ENCODE measurements around the gene CALML5. TPM values are rescaled to one million over a fixed set of nuclear protein-coding genes. Genes with fewer than 3 reads are reported as not detected.
A peak's percentile ranks its signal among the peaks of the same experiment; 100 is the strongest.

Gene CALML5
- total RNA-seq, 1 donor, result not detected

DNA sequence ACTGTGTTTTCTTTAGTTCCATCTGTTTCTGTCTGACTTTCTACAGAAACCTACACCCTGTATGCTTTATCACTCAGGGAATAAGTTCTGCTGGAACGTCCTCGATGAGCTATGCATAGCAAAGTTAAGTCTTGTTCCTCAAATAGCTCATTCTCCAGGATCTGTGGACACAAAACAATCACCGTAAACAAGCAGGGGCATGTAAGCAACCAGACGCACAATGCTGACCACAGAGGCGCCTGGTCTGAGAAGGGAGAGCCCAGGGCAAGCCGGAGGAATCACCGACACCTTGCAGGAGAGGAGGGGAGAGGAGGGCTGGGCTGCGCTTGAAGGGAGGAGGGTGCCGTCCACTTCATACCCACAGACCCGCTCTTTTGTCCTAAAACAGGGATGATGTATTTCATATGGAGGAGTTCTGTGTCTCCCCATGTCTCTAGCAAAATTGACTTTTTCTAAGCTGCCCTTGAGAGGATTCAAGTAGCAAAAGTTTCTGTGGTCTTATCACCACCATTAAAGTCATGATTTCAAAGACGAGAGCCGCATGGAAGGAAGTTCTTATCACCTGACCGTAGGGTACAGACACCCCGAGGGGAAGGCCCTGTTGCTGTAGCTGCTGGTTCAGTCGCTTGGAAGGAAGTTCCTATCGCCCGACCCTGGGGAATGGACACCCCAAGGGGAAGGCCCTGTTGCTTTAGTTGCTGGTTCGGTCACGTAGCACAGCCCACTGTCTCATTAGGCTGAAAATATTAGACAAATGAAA, 39.7 kb upstream of the CALML5 start:
- no peak overlapping the region for H3K4me3 ChIP-seq (ENCODE audit: low read depth, low read length)
- TF ChIP-seq, protein P1, sequence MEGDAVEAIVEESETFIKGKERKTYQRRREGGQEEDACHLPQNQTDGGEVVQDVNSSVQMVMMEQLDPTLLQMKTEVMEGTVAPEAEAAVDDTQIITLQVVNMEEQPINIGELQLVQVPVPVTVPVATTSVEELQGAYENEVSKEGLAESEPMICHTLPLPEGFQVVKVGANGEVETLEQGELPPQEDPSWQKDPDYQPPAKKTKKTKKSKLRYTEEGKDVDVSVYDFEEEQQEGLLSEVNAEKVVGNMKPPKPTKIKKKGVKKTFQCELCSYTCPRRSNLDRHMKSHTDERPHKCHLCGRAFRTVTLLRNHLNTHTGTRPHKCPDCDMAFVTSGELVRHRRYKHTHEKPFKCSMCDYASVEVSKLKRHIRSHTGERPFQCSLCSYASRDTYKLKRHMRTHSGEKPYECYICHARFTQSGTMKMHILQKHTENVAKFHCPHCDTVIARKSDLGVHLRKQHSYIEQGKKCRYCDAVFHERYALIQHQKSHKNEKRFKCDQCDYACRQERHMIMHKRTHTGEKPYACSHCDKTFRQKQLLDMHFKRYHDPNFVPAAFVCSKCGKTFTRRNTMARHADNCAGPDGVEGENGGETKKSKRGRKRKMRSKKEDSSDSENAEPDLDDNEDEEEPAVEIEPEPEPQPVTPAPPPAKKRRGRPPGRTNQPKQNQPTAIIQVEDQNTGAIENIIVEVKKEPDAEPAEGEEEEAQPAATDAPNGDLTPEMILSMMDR (IDR thresholded peaks at IDR 0.05; ENCODE audit: insufficient read depth, low read depth, low read length), result no peak
- peak; percentile 60 for DNase-seq (ENCODE audit: low read depth)

DNA sequence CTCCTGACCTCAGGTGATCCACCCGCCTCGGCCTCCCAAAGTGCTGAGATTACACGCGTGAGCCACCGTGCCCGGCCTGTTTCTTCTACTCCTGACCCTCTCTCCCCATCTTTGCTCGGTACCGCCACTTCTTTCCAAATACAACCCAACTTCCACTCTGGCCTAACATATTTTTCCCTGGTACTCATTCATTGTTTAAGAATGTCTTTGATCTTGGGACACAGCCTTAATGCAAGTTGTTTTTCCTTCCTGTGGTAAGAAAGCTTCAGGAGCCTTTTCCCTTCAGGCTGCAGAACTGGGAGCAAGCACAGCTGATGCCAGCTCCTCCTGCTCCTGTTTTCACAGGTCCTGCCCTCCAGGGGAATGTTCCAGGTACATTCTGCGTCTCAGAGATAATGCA, 39.1 kb upstream of the CALML5 start:
- TF ChIP-seq, protein P1 (IDR thresholded peaks at IDR 0.05; ENCODE audit: insufficient read depth, low read depth, low read length), result no peak
- DNase-seq (ENCODE audit: low read depth), result peak; percentile 61

DNA sequence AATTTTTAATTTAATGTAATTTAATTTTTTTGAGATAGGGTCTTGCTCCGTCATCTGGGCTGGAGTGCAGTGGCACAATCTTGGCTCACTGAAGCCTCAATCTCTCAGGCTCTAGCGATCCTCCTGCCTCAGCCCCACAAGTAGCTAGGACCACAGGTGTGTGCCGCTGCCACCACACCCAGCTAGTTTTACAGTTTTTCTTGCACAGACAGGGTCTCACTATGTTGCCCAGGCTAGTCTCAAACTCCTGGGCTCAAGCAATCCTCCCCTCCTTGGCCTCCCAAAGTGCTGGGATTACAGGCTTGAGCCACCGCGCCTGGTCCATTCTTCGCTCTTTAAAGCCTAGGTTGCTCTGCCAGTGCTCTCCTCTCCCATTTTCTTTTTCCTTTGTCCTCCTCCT, 38.3 kb upstream of the CALML5 start:
- TF ChIP-seq, protein P1 (IDR thresholded peaks at IDR 0.05; ENCODE audit: insufficient read depth, low read depth, low read length), result no peak
- no peak overlapping the region for H3K4me3 ChIP-seq (ENCODE audit: low read depth, low read length)
- DNase-seq (ENCODE audit: low read depth), result no peak

More for the DNA sequence above, 39.1 kb upstream of the CALML5 start:
- no peak overlapping the region for H3K4me3 ChIP-seq (ENCODE audit: low read depth, low read length)

DNA sequence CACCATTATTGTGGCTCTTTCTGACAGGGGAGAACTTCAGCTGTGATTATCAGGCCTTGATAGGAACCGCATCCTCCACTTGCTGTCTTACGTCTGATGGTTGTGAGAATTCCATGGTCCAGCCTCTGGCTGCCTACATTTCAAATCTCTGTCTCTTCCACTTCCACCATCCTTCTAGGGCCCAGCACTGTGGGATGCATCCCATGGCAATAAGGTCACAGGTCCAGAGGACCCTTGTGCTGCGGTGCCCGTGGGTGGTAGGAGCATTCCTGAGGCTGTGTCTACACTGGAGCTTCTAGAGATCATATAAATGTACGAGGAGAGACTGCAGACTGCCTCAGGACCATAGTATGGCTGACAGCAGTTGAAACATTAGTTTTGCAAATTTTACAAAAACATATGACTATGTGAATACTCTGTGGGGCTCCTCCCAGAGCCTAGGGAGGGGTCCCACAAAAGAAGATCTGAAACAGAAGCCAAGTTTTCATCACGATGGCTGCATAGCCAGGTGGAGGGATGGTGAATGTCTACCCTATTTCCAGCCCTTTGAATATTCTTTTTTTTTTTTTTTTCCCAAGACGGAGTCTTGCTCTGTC, 37.2 kb upstream of the CALML5 start:
- TF ChIP-seq, protein P1 (IDR thresholded peaks at IDR 0.05; ENCODE audit: insufficient read depth, low read depth, low read length), result no peak
- DNase-seq (ENCODE audit: low read depth), result no peak
- no peak overlapping the region for H3K4me3 ChIP-seq (ENCODE audit: low read depth, low read length)

DNA sequence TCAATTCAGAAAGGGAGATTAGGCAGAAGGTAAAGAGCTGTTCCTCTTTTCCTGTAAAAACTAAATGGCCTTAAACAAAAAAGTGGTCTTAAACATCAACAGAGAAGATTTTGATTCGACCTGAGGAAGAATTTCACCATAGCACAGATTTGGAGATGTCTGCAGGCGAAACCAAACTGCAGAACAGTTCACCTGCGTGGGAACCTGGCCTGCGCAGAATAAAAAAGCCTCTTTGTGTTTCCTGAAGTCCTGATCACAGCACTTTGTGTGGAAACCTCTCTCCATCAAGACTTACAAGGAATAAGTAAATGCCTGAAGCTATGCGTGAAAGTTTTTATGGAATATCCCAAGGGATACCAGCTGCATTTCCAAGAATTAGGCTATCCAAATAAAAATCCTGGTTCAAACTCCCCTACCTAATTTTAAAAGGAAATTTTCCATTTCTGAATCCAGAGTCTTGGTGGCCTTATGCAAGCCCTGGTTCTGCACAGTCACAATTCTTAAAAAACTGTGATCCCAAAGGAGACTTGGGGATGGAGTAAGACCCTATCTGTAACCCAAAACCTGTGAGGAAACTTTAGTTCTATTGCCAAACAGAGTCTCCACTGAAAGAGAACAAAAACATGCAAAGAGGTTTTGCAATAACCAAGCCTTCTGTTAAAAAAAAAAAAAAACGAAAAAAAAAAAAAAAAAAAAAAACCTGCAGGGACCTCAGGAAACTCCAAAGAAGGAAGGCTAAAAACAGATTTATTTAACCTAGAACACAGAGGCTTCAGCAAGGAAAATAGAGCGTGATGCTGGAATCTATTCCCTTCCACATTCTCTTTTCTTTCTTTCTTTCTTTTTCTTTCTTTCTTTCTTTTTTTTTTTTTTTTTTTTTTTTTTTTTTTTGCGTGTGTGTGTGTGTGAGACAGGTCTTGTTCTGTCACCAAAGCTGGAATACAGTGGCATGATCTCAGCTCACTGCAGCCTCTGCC, 35.8 kb upstream of the CALML5 start:
- TF ChIP-seq, protein P1 (IDR thresholded peaks at IDR 0.05; ENCODE audit: insufficient read depth, low read depth, low read length), result no peak
- peak; percentile 93 for DNase-seq (ENCODE audit: low read depth)
- no peak overlapping the region for H3K4me3 ChIP-seq (ENCODE audit: low read depth, low read length)

DNA sequence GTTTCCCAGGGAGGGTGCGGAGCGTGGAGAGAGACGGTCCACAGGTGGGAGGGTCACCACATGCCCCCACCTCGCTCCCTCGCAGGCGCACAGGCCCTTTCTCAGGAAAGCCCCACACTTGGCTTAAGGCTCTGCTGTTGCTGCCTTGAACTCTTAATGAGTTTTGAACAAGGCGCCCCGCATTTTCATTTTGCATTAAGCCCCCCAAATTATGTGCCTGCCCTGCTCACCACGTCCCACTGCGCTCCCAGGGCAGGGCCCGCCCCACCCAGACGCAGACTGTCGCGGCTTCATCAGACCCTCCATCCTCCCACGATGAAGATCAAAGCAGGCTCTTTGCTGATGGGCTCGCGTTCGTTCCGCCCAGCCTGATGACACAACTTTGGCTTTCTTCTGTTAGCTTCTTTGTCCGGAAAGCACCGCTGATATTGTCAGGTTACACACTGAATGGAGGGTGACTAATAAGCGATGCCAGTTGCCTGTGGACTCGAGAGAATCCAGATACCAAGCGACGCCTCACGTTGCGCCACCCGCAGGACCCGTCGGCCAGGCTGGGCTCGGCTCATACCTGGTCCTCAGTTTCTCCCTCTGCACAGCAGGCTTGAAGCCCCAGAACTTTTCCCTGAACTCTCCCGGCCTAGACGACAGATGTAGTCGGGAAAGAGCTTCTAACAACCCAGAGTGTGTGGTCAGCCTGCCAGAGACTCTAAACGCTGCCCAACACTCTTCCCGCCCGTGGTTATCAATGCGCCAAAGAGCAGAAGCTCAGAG, 34.9 kb upstream of the CALML5 start:
- no peak for DNase-seq (ENCODE audit: low read depth)
- TF ChIP-seq, protein P1 (IDR thresholded peaks at IDR 0.05; ENCODE audit: insufficient read depth, low read depth, low read length), result no peak
- no peak overlapping the region for H3K4me3 ChIP-seq (ENCODE audit: low read depth, low read length)
